ENCODE measurements around the gene SGTB. TPM values are rescaled to one million over a fixed set of nuclear protein-coding genes. Genes with fewer than 3 reads are reported as not detected.

SGTB gene
- total RNA-seq, 6 donors from 2014 or later = 5.2 to 9.8 (median 8.0) TPM

- no peaks in the 10 kb centered on the region for H3K4me1 ChIP-seq
- no peak for TF ChIP-seq POLR2AphosphoS5 (IDR thresholded peaks at IDR 0.05)
- TF ChIP-seq EP300 (IDR thresholded peaks at IDR 0.05) = no peak
- TF ChIP-seq CTCF (IDR thresholded peaks at IDR 0.05) = peak in 3 of 6 experiments; percentile 9 to 52 (median 34)
- whole genome bisulfite sequencing, 2 donors = 83 to 86% methylated on average over 1 of the region's 1 CpG
- H3K9me3 ChIP-seq = no peaks in the 10 kb centered on the region
- H3K4me3 ChIP-seq = no peak overlapping the region
- DNase-seq (no peak), ATAC-seq (ENCODE audit: low FRiP score in 2 of 2) (no peak)
- no peaks in the 10 kb centered on the region for H3K27me3 ChIP-seq
- H3K27ac ChIP-seq = no peak overlapping the region
- peaks cover 0 to 52% (median 7%) of the 10 kb centered on the region in 4 donors for H3K36me3 ChIP-seq
Observed at GRCh38 chr5:65663804-65664521, 57.9 kb downstream of the SGTB start.

- 84 to 88% methylated on average over 2 of the region's 2 CpGs for WGBS, 2 donors
- ATAC-seq (ENCODE audit: low FRiP score in 2 of 2) = no peak
Observed at GRCh38 chr5:65654713-65655112, 67.2 kb downstream of the SGTB start.

GRCh38 chr5:65651144-65651543, 70.8 kb downstream of the SGTB start:
- Histone ChIP-seq H3K4me3 (no peak overlapping the region), H3K36me3 (peaks cover 0 to 23% (median 2%) of the 10 kb centered on the region in 4 donors), H3K27me3 (no peaks in the 10 kb centered on the region), H3K4me1 (no peaks in the 10 kb centered on the region), H3K27ac (no peak overlapping the region), H3K9me3 (no peaks in the 10 kb centered on the region)
- no peak for DNase-seq
- ATAC-seq (ENCODE audit: low FRiP score in 2 of 2) = no peak
- WGBS, 2 donors = 77 to 84% methylated on average over 5 of the region's 5 CpGs
- TF ChIP-seq CTCF (IDR thresholded peaks at IDR 0.05) (no peak), POLR2AphosphoS5 (IDR thresholded peaks at IDR 0.05) (no peak), POLR2A (IDR thresholded peaks at IDR 0.05) (no peak), EP300 (IDR thresholded peaks at IDR 0.05) (no peak)

More at GRCh38 chr5:65654713-65655112, 67.2 kb downstream of the SGTB start:
- Histone ChIP-seq H3K9me3 (no peaks in the 10 kb centered on the region), H3K4me3 (no peak overlapping the region), H3K27me3 (no peaks in the 10 kb centered on the region), H3K36me3 (peaks cover 0 to 25% (median 2%) of the 10 kb centered on the region in 4 donors), H3K27ac (no peak overlapping the region), H3K4me1 (no peaks in the 10 kb centered on the region)
- no peak for DNase-seq
- no peak for TF ChIP-seq POLR2A (IDR thresholded peaks at IDR 0.05)
- TF ChIP-seq EP300 (IDR thresholded peaks at IDR 0.05) = no peak
- no peak for TF ChIP-seq POLR2AphosphoS5 (IDR thresholded peaks at IDR 0.05)
- no peak for TF ChIP-seq CTCF (IDR thresholded peaks at IDR 0.05)

- ATAC-seq (ENCODE audit: low FRiP score in 2 of 2) = no peak
- no peak overlapping the region for H3K27ac ChIP-seq
- H3K9me3 ChIP-seq = no peaks in the 10 kb centered on the region
- DNase-seq = no peak
- no peaks in the 10 kb centered on the region for H3K27me3 ChIP-seq
- H3K36me3 ChIP-seq = peaks cover 0 to 18% (median 1%) of the 10 kb centered on the region in 4 donors
- no peak overlapping the region for H3K4me3 ChIP-seq
- TF ChIP-seq EP300 (IDR thresholded peaks at IDR 0.05) = no peak
- no peak for TF ChIP-seq POLR2A (IDR thresholded peaks at IDR 0.05)
- TF ChIP-seq CTCF (IDR thresholded peaks at IDR 0.05) = no peak
- TF ChIP-seq POLR2AphosphoS5 (IDR thresholded peaks at IDR 0.05) = no peak
- H3K4me1 ChIP-seq = no peaks in the 10 kb centered on the region
Observed at GRCh38 chr5:65647941-65648340, 74.0 kb downstream of the SGTB start.

GRCh38 chr5:65646938-65647337, 75.0 kb downstream of the SGTB start:
- WGBS, 2 donors = 88 to 93% methylated on average over 2 of the region's 2 CpGs
- DNase-seq (no peak), ATAC-seq (ENCODE audit: low FRiP score in 2 of 2) (no peak)
- Histone ChIP-seq H3K4me3 (no peak overlapping the region), H3K4me1 (no peaks in the 10 kb centered on the region), H3K27ac (no peak overlapping the region), H3K9me3 (no peaks in the 10 kb centered on the region), H3K36me3 (peaks cover 0 to 18% (median 1%) of the 10 kb centered on the region in 4 donors), H3K27me3 (no peaks in the 10 kb centered on the region)
- TF ChIP-seq POLR2A (IDR thresholded peaks at IDR 0.05) = no peak
- no peak for TF ChIP-seq CTCF (IDR thresholded peaks at IDR 0.05)
- TF ChIP-seq EP300 (IDR thresholded peaks at IDR 0.05) = no peak
- TF ChIP-seq POLR2AphosphoS5 (IDR thresholded peaks at IDR 0.05) = no peak
